Hepatic stellate cell (primary cell): ENCODE data around the gene NPAS3.

ENCODE experiments used
- DNase-seq: peaks from one replicate; pipeline ENCODE4 v3.0.0; 2011; ENCODE audit warnings: low spot score

Gene NPAS3

DNA sequence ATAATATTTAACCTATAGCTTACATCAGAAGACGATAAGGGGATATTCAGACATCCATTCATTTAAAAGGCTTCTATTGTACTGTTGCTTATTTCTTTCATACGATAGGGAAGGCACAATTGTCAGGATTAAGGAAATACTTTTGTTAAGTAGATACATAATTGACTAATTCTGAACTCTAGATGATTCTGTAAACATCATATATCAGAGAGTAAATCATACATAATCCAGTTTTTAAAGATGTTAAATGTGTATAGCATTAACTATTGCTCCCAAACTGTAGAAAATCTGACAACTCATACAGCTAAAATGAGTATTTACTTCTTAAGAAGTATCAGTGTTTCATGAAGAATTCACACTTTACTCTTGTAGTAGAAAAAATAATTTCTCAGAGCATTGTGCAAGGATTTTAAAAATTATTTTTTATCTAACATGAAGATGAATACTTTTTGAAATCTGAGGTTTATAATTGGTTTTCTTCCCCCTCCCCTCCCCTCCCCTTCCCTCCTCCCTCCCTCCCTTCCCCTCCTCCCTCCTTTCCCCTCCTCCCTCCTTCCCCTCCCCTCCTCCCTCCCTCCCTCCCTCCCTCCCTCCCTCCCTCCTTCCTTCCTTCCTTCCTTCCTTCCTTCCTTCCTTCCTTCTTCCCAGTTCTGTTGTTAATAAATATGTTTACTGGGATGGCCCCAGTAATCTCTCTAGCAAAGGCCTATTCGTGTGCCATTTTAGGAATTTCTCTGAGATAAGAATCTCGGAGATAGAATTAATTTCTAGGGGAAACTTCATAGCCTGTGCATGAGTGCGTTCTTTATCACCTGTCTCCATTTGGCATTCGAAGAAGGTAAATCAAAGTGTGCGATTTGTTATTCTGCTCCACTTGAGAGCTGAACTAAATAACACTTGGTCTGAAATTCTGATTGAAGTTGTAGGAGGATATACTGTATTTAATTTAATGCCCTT is 2.3 kb downstream of the NPAS3 start:
- DNase-seq: no peak

- no peak for DNase-seq
Observed at GRCh38 chr14:32941668-32942065, 3.0 kb downstream of the NPAS3 start.

- DNase-seq: no peak
Observed at GRCh38 chr14:32947081-32947480, 8.4 kb downstream of the NPAS3 start.

GRCh38 chr14:32947792-32948191 is 9.1 kb downstream of the NPAS3 start:
- no peak for DNase-seq

DNA sequence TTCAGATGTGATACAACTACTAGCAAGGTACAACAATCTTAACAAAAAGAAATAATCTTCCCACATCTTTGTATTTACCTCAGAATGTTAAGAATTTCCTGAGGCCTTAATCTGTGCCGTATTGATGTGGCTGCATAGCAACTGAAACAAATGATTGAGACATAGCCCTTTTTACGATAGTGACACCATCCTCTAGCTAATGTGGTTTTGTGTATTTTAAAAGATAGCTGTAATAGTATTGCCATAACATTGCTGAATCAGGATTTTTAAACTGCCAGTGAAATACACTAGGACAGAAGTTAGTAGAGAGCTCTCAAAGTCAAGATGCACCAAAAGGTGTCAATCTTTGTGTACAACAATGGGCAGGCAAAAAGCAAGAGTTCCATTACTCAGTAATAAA is 11.9 kb downstream of the NPAS3 start:
- no peak for DNase-seq

DNA sequence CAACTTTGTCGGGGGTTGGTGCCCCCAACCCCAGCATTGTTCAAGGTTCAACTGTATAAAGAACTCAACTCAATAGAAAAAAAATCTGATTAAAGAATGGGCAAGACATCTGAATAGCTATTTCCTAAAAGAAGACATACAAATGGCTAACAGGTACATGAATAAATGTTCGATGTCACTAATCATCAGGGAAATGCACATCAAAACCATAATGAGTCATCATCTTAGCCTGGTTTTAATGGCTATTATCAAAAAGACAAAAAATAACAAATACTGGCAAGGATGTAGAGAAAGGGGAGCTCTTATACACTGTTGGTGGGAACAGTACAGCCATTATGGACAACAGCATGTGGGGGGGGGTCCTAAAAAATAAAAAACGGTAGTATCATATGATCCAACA is 28.7 kb downstream of the NPAS3 start:
- no peak for DNase-seq

DNA sequence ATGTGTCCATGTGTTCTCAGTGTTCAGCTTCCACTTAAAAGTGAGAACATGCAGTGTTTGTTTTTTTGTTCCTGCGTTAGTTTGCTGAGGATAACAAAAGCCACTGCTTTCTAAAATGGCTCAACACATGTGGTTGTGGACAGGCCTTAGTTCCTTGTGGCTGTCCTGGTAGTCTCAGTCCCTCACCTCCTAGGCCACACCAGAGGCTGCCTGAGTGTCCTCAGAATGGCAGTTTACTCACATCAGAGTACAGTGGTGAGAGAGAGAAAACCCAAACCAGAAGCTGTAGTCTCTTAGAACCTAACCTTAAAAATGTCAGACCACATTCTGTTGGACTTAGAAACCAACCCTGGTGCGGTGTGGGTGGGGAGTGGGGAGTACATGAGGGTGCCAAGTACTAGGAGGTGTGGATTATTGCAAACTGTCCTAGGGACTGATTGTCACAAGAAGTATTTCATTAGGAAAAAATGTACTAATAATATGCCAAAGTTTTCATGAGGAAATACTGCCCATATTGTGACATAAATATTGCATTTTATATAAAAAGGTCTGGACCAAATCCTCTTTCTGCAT is 30.4 kb downstream of the NPAS3 start:
- no peak for DNase-seq

- no peak for DNase-seq
Observed at GRCh38 chr14:32977913-32978312, 39.2 kb downstream of the NPAS3 start.

DNA sequence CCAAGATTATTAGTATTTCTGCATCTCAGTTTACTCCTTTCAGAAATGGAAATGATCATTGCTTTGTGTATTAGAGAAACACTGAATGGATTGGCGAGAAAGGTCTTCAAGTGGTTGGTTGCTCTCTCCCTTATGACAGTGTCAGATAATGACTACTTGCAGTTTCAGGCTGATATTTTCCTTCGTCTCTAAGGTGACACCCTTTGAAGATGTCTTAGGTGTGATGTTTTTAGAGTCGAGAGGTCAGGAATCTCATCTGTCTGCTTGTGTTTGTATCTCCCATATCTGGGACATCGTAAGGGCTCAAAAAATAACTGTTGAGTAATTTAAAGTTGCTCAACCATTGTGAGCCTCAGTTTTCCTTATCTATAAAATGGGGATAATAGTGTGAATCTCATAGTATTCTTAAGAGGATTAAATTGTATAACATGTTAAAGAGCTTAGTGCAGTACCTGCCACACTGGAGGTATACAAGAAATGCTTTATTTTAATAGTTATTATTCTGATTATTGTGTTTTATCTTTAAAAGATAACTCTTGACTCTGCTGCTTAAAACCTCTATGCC is 40.1 kb downstream of the NPAS3 start:
- DNase-seq: no peak

GRCh38 chr14:32980178-32980901 is 41.7 kb downstream of the NPAS3 start:
- DNase-seq: no peak

- no peak for DNase-seq
Observed at GRCh38 chr14:32980902-32981501, 42.3 kb downstream of the NPAS3 start.

GRCh38 chr14:32984241-32984930 is 45.7 kb downstream of the NPAS3 start:
- no peak for DNase-seq

DNA sequence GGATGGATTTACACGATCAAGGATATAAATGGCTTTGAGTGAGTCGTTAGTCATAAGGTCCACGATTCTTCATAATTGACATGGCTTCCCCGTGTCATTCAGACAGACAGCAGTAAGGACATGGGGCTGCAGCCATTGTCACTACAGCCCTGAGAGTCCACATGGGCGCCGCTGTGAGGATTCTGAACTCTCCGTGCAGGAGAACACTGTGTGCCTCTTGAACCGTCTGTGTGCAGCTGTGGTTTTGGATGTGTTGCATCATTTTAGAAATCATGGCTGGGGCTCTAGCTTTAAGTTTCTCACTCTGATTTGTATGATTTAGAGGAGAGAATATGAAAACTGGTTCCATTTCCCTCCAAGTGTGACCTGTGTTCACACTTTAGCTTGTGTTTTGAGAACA is 47.2 kb downstream of the NPAS3 start:
- no peak for DNase-seq

GRCh38 chr14:32986791-32987540 is 48.3 kb downstream of the NPAS3 start:
- peak; percentile 11 for DNase-seq

DNA sequence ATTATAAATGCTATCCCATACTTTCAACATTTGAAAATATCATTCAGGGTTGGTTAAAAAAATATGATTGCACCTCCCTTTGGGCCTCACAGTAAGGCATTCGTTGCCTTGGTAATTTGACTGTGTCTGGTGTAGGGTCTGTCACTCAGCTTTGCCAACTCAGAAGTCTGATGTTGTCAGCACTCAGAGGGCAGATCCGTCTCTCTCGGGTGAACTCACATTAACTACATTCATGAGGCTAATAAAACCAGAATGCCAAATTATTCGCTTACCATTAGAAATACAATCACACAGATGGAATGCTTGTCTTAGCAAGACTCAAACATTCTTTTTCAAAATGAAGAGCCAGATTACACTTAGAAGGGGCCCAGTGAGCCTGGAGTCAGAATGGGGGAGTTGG is 53.0 kb downstream of the NPAS3 start:
- DNase-seq: no peak

DNA sequence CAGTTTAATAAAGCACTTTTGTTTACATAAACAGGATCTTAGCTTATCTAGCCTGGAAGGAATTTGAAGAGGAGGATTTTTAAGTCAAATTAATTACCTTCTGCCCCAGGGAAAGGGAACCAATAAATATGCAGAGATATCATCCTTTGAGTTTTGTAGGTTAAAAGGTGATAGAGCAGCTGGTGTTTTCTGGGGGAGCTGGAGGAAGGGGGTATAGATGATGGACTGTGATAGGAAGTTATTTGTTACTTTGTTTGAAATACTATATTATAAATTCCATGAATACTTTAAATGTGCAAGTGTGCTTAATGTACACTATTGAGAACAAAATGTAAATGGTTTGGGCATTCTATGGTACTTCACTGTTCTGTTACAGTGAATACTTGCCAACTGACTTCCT is 55.2 kb downstream of the NPAS3 start:
- DNase-seq: no peak

DNA sequence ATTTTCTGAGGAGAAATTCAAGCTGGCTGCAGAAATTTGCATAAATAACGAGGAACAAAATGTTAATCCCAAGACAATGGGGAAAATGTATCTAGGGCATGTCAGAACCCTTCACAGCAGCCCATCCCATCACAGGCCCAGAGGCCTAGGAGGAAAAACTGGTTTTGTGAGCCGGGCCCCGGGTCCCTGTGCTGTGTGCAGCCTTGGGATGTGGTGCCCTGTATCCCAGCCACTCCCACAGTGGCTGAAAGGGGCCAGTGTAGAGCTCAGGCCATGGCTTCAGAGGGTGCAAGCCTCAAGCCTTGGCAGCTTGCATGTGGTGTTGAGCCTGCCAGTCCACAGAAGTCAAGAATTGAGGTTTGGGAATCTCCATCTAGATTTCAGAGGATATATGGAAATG is 57.7 kb downstream of the NPAS3 start:
- DNase-seq: no peak

DNA sequence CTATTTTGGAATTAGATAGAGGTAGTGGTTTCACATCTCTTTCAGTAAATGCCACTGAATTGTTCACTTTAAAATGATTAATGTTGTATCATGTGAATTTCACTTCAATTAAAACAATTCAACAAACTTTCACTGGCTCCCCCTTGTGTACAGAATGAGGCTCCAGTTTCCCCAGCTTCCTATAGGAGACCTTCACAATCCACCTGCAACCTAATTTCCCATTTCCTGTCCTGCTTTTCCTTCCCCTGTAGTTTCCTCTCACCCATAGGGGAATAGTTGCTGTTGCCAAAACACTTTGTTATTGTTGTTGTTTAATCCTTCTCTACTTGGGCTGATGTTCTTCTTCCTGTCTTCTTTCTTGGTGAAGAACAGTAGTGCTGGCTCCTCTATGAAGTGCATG is 59.8 kb downstream of the NPAS3 start:
- DNase-seq: peak; percentile 6

GRCh38 chr14:33009673-33010072 is 71.0 kb downstream of the NPAS3 start:
- DNase-seq: no peak

- no peak for DNase-seq
Observed at GRCh38 chr14:33010495-33010894, 71.8 kb downstream of the NPAS3 start.

DNA sequence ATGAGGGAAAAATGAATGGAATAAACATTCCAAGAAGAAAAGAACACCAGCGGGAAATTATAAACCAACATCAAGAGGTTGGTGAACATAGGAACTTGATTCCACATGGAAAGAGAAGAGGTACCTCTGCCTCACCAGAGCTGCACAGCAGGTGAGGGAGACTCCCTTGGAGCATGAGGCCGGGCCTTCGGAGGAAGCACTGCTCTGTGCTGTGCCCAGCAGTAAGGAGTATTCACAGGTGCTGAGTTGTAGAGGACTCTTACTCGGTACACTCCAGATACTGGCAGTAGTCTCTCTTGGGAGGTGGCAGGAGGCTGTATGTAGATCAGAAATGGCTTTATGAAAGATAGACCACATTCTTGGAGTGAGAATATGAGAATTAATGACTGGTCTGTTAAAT is 76.0 kb downstream of the NPAS3 start:
- DNase-seq: no peak
